Measurements from ENCODE around the gene EHD3.

Gene EHD3

DNA sequence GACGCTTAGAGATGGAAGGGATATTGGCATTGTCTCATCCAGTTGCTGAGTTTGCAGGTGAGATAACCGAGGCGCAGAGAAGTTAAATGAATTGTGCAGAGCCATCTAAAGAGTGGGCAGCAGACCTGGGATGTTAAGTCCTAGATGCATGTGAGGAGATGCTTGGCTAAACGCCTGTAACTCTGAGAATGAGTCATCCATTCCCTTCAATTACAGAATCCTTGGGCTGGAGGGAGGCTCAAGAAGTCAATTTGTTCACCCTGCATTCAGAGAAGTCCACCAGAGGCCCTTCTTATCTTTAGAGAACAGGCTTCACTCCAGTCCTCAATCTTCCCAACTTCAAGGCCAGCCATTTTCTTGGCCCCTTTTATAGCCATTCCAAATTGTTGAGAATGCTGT, 1.6 kb downstream of the EHD3 start:
- no peak for DNase-seq (ENCODE audit: low spot score)

DNA sequence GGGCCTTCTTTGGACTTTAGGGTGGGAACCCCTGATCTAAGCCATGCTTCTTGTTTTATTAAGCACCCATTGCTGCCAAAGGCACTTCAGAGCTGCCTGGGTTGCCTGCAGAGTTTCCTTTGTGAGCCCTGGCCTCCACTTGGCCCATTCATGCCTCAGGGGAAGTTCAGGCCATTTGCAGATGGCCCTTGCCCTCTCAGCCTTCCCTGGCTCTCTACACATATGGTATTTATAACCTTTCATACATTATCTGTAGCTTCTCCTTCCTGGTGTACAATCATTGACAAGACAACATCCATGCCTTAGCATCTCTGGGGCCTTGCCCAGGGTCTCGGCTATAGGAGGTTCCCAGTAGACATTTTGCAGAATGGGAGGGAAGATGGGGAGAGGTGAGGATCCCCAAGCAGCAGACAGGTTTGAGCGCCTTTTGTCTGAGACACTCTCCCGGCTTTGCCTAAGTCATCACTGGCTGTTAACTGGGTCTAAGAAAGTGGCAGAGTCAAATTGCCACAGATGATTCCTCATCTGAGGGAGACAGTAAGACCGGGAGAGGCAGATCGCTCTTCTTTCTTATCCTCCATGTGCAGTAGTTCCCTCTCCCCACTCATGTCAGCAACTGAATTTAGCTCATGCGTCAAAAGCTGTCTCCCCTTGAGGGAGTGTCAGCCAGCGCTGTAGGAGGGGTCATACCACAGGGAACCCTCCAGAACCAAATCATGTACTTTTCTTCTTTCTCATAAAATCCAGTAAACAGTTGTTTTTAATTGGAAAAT, 2.7 kb downstream of the EHD3 start:
- DNase-seq (ENCODE audit: low spot score): no peak

More for the DNA sequence above, 1.6 kb downstream of the EHD3 start:
- FAIRE-seq: no peak

DNA sequence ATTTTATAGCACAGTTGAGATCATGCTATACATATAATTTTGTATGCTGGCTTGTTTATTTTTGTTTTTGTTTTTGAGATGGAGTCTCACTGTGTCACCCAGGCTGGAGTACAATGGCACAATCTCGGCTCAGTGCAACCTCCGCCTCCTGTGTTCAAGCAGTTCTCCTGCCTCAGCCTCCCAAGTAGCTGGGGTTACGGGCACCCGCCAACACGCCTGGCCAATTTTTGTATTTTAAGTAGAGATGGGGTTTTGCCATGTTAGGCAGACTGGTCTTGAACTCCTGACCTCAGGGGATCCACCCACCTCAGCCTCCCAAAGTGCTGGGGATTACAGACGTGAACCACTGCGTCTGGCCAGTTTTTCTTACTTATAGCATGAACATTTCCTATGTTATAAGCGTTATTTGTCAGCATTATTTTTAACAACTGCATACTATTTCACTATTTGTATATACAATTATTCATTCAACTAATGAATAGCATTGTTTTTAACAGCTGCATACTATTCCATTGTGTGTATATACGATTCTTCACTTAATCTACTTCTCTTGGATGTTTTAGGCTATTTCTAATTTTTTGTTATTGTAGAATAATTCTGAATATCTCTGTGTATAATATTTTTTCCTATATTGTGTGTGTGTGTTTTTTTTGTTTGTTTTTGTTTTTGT, 3.5 kb downstream of the EHD3 start:
- DNase-seq (ENCODE audit: low spot score): no peak
- FAIRE-seq: no peak

More for the DNA sequence above, 2.7 kb downstream of the EHD3 start:
- FAIRE-seq: no peak

DNA sequence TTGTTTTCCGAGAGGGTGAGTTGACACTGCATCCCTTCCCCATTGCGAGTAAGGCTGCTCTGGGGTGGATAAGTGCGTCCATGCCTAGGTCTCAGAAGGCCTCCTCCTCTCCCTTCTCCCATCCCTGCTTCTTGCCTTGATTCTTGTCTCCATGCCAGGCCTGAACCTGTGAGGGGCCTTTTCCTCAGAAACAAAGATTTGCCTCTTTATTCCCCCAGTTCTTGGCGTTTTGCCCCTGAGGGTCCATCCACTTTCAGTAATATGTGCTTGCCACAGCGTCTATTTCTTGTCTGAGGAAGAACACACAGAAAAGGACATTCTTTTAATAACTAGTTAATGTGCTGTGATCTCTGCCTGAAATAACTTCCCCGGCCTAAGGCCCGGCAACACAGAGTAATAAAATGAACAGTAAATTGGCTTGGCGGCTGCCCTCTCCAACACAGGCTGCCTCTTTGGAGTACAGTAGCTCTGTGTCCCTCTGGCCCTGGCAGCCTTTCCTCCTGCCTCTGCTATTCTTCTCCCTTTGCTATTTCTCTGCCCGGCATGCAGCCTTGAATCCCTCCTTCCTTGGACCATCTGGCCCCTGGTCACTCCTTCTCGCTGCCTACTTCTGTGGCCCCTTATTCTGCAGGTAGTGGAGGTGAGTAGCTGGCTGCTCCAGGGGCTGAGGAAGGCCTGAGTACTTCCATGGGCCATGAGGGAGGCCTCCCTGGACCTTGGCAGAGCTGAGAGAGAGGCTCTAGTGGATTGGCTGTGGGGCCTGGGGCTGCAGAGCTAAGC, 4.4 kb downstream of the EHD3 start:
- DNase-seq (ENCODE audit: low spot score): no peak
- FAIRE-seq: no peak

DNA sequence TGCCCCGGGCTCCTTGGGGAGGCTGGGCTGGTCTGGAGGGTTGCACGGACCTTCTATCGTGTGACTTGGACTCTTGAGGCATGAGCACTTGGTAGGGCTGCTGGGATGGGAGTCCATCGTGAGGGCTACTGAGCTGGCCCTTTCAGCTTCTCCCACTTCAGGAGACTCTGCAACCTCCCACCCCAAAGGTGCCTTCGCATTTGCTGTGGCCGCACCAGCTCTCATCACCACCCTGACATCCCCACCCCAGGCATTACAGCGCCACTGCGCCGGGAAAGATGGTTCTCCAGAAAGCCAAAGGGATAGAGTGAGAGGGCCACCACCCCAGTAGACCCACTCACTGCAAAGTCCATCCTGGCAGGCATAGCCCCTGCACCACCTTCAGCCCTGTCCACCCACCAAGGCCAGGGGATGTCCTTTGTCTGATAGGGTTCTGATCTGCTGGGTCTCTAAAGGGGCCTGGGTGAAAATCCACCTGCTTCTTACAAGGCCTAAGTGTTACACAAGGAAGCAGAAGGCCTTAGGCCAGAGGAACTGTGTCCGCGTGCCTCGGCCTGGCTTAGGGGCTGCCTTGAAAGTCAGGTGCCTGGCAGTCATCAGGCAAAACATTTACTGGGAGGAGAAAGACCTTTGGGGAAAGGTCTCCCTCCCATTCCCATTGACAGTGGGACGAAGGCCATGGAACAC, 5.1 kb downstream of the EHD3 start:
- no peak for DNase-seq (ENCODE audit: low spot score)
- no peak for FAIRE-seq

DNA sequence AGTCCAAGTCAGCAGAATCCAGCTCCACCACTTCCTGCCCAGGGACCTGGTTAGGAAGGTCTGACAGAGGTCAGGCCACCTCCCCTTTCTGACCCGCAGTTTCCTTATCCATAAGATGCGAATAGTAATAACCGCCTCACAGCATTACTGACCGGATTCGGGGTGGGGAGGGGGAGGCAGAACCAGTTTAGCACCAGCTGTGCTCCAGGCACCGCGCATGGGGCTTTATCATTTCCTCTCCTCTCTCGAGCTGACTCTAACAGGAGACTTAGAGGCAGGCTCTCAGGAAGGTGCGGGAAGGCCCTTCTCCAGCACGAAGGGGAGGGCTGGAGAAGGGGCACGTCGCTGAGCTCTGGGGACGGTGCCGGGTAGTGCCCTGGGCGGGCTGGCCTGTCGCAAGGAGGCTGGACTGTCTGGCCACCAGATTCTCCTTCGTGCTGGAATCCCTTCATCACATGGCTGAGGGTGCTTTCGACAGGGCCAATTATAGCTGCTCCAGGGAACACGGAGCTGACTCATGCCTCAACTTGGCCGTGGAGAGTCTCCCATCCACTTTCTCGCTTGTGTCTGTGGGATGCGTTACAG, 5.7 kb downstream of the EHD3 start:
- DNase-seq (ENCODE audit: low spot score): no peak
- FAIRE-seq: no peak

DNA sequence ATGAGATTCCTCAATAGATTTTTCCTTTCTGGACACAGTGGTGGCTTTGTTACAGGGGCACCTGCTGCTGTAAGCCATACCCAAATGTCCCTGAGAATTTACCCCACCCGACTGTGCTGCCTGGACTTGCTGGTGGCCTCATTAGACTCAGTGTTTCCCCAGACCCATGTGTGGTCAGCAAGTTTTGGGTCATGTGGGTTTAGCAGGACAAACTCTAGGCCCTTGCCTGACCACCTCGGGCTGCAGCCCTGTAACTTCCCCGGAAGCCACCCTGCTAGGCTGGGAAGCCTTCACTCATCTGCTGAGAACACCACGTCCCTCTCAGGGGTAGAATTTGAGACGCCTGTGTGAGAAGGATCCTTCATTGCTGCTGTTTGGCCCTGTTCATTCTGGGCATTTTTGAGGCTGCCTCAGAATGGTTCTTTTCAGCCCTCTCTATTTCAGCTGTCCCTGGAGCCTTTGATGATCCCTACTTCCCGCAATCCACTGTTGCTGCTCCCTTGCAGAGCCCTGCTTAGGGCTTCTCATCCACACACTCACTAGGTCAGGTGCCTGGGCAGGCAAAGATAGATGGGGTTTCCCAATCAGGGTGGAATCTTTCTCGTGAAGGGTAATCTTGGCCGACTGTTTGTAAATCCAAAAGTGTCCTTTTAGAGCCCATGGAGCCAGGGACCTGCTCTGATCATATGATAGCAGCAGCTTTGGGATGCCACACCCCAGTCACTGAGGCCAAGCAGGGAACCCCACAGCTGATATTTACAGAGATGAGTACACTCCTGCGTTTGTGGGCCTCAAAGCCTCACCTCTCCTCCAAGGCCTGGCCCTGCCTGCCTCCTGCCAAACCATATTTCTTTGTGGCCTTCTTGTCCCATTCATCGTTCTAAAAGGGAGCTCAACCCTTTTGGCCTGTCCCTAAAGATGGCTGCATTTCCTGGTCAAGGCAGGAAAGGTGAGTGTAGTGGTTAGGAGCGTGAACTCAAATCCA, 6.7 kb downstream of the EHD3 start:
- FAIRE-seq: no peak
- DNase-seq (ENCODE audit: low spot score): no peak

DNA sequence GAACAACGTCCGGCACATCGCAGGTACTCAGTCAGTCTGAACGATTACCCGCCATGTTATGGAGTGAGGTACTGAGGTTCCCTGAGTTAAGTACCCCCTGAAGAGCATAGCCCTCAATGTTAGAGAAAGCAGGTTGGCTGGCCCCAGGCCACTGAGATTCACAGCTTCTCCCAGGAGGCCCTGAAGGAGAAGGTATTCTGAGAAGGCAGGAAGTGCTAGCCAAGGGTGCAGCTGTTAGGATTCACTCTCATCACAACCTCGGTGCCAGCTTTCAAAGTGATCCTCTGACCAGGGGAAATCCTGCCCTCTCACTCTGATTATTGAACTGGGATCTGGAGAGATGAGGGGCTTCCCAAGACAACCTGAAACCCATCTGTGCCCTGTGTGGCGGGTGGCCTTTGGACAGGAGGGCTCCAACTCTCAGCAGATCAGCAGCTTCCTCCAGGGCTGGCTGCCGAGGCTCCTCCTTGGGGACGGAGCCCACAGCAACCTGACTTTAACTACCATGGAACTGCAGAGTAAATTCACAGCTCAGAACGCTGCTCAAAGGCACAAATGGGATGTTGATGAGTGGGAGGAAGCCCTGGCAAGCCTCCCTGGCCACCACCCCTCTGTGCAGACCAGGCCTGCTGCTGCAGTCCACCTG, 7.8 kb downstream of the EHD3 start:
- DNase-seq (ENCODE audit: low spot score) (no peak), FAIRE-seq (no peak)

DNA sequence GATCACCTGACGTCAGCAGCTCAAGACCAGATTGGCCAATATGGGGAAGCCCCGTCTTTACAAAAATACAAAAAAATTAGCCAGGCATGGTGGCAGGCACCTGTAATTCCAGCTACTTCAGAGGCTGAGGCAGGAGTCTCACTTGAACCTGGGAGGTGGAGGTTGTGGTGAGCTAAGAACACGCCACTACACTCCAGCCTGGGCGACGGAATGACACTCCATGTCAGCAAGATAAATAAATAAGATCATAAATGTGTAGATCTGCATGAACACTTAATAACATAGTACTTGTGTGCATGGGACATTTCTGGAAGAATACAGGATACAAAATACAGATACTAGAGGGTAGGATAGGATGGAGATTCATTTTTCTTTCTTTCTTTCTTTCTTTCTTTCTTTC, 9.1 kb downstream of the EHD3 start:
- FAIRE-seq: no peak
- DNase-seq (ENCODE audit: low spot score): no peak

DNA sequence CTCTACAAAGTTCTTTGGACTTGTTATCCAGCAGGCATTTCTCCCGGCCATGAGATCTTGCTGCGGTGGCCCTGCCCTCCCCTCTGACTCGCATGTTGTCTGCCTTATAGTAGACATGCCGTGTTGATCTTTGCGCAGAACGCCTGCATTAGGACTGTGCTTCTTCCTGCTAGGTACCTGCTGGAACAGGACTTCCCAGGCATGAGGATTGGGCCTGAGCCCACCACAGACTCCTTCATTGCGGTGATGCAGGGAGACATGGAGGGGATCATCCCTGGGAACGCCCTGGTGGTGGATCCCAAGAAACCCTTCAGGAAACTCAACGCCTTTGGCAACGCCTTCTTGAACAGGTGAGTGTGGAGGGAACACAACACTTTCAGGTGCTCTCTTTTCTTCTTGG, 10.1 kb downstream of the EHD3 start:
- FAIRE-seq (no peak), DNase-seq (ENCODE audit: low spot score) (no peak)

DNA sequence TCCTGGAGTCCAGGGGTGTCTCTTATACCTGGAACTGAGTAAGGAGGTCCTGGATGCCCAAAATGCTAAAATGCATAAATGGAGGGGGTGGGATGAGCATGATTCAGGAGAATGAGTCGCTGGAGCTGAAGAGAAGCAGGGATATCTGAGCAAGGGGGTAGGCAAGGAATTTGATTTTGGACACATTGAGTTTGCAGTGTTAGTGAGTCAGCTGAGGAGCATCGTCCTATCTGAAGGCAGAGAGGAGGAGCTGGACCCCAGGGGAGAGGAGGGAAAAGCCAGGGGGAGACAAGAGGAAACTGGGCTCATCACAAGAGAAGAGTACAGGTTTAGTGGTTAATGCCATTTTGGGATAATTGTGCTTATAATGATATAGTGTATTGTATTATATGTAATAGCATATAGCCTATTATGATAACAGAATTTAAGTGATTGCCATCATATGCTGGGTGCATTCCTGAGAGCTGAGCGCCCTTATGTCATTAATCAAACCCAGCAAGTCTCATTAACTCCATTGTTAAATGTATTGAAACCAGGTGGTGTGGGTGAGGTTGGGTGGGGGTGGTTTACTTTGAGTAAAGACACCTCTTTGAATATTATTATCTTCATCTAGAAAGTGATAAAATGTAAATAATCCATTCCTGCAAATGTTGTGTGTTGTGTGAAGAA, 12.4 kb downstream of the EHD3 start:
- DNase-seq (ENCODE audit: low spot score) (no peak), FAIRE-seq (no peak)

DNA sequence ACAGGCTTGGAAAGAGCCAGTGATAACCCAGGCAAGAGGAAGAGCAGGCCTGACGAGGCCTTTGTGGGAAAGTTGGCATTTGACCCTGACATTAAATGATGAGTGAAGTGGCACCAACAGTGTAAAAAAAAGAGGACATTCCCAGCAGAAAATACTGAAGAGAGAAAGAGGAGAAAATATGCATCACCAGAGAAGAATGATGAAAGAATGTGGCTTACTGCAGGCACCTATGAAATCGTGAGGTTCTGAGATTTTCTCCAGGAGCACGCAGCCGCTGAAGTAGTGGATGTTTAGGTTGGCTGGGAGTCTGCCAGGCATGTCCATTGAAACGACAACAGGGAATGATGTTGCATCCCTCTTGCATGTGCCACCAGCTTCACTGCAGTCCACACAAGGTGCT, 13.8 kb downstream of the EHD3 start:
- peak; percentile 87 for FAIRE-seq
- peak; percentile 92 for DNase-seq (ENCODE audit: low spot score)

DNA sequence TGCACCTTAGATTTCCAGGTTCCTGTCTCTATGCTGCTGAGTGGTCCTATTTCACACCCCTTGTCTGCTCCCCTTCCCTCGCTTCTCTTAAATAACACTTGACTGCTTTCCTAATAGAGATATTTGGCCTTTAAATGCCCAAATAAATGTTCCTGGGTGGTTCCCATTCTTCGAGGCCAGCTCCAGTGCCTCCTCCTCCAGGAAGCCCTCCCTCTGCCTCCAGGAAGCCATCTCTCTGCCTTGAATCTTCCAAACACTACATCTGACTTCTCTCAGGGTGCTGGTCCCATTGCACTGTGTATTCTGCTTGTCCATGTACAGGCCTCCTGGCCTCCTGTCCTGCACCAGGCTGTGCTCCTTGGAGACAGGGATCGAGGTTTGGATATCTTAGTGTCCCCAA, 14.2 kb downstream of the EHD3 start:
- FAIRE-seq: no peak
- DNase-seq (ENCODE audit: low spot score): no peak

DNA sequence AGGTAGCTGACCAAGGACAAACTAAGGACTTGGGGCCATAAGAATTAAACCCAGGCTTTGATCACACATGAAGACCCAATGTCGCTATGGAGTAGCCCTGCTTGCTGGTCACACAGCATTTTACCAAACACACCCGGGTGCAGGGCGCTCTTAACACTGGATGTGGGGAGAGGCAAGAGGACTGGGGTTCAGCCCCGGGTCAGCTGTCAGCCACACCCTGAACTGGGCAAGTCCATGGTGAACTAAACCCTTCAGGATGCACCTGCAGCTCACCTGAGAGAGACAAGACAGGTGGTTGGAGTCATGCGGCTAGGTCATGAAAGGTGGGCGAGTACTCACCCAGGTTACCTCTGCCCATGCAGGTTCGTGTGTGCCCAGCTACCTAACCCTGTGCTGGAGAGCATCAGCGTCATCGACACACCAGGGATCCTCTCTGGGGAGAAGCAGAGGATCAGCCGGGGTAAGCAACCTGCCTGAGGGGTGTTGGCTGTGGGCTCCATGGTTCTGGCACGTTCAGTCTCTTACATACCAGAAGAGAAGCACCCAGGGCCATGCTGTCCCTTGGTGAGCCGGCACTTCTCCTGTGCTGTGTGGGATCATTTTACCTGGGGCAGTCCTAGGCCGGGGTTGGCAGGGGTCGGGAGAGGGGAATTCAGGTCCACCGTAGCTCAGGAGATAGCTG, 15.2 kb downstream of the EHD3 start:
- DNase-seq (ENCODE audit: low spot score) (no peak), FAIRE-seq (no peak)

DNA sequence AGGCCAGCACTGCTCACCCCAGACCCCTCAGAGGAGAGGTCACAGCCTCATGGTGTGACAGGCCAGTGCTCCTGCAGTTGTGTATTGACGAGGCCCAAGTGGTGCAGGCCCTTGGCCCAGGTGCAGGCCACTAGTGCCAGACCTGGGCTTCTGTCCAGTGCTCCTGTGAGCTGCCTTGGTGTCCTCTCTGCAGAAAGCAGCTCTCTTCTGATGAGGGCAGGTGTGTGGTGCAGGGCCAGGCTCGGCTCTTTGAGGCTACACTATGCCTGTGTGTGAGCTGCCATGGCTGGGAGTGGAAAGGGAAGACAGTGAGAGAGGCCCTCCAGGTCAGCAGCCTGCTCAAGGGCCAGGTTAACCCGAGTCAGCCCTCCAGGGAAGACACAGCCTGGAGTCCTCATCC, 17.1 kb downstream of the EHD3 start:
- DNase-seq (ENCODE audit: low spot score) (no peak), FAIRE-seq (no peak)

DNA sequence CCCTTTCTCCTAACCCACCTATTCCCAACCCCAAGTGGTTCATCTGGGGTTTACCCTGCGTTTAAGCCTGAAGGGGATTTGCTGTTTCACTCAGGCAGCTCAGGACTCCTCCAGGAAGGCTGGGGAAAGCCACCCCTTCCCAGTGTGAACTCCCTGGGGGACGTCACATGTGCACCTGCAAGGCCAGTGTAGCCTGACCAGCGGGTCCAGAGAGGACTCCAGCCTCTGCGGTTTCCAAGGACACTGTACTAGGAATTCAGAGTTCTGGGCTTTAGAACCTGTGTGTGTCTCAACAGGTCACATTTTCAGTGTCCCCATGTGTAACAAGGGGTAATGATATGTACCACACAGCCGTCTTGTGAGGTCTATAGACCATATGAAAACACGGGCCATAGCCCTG, 17.9 kb downstream of the EHD3 start:
- FAIRE-seq: no peak

DNA sequence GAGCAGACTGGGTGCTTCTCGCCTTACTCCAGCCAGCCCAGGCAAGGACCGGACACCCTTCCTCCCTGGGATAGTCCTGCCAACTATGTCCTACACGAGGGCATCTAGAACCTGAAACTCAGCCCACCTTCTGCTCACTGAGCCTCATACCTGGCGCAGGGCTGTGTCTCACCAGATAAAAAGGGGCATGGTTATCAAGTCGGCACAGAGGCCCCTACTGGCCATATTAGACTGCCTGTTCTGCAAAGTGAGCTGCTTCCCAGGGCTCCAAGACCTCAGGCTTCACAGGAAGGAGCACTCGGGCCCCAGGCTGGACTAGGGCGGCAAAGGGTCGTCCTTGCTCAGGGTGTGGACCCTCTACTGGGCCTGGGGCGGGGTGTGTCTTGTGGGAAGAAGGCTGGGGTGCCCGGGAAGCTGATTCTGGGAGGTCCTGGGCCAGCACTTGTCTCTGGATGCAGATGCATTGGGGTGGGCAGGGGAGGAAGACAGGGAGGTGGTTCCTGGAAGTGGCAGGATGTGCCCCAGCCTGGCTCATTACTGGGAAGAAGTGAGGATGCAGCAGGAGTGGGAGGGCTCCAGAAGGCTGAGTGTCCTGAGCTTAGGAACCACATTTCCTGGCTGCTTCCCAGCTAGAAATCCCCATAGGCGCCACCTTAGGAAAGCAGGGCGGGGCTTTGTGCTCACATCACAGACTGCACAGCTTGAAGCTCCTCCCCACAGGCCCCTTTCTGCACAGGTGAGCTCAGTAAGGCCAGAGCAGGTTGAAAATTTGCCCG, 19.6 kb downstream of the EHD3 start:
- FAIRE-seq (no peak), DNase-seq (ENCODE audit: low spot score) (peak; percentile 11)

More for the DNA sequence above, 17.9 kb downstream of the EHD3 start:
- DNase-seq (ENCODE audit: low spot score): no peak

All from RCC 7860 (cell line).